ENCODE measurements around the gene UBQLN4.

- TF ChIP-seq YY1 (IDR thresholded peaks at IDR 0.05; ENCODE audit: insufficient read depth, insufficient read length) (no peak), SUZ12 (IDR thresholded peaks at IDR 0.05; ENCODE audit: extremely low read depth, insufficient read depth, insufficient read length) (no peak), ZNF274 (IDR thresholded peaks at IDR 0.05; ENCODE audit: low read depth, low read length) (no peak)
Measured at GRCh38 chr1:156070548-156070947, 16.9 kb upstream of the UBQLN4 start.

Measured in NT2/D1 (cell line).